C4-2B (cell line): ENCODE measurements around the gene RSRP1.
"Not testable (repeated sequence)": the region's sequence is repeated elsewhere in the genome, so short reads cannot be mapped to it uniquely, and the experiment has no call there.

Experiments used
- CTCF ChIP-seq: fragments of 450-650 bp; conservative IDR thresholded peaks from 2 replicates; pipeline ENCODE4 v1.5.1; 2017; ENCODE audit warnings: mild to moderate bottlenecking
- ZFX ChIP-seq: fragments of 450-650 bp; IDR thresholded peaks from 2 replicates; pipeline ENCODE4 v1.6.1; 2017

- not testable (repeated sequence) for TF ChIP-seq CTCF, ZFX
These were observed 47.9 kb upstream of the RSRP1 start for GRCh38 chr1:25294889-25295826.
